Medulla oblongata (tissue), 1 donor: Measurements from ENCODE around the gene RIMS1.

Experiments used
- DNase-seq: peaks from one replicate; pipeline ENCODE4 v3.0.0-alpha.2; 2015; ENCODE audit errors: extremely low spot score

Gene RIMS1

GRCh38 chr6:72245565-72245964, 359.2 kb downstream of the RIMS1 start:
- no peak for DNase-seq

- DNase-seq = no peak
Measured at GRCh38 chr6:72246926-72247325, 360.6 kb downstream of the RIMS1 start.

GRCh38 chr6:72248621-72249020, 362.3 kb downstream of the RIMS1 start:
- no peak for DNase-seq

- DNase-seq = no peak
Measured at GRCh38 chr6:72250664-72251063, 364.3 kb downstream of the RIMS1 start.

- no peak for DNase-seq
Measured at GRCh38 chr6:72260489-72260888, 374.1 kb downstream of the RIMS1 start.

- DNase-seq = no peak
Measured at GRCh38 chr6:72261554-72261953, 375.2 kb downstream of the RIMS1 start.

GRCh38 chr6:72262254-72262653, 375.9 kb downstream of the RIMS1 start:
- DNase-seq = no peak

- DNase-seq = no peak
Measured at GRCh38 chr6:72267470-72267869, 381.1 kb downstream of the RIMS1 start.

- DNase-seq = no peak
Measured at GRCh38 chr6:72271531-72271930, 385.2 kb downstream of the RIMS1 start.

- DNase-seq = no peak
Measured at GRCh38 chr6:72272958-72273357, 386.6 kb downstream of the RIMS1 start.

GRCh38 chr6:72275888-72276287, 389.5 kb downstream of the RIMS1 start:
- no peak for DNase-seq

GRCh38 chr6:72282201-72282600, 395.9 kb downstream of the RIMS1 start:
- DNase-seq = no peak

- no peak for DNase-seq
Measured at GRCh38 chr6:72283571-72283970, 397.2 kb downstream of the RIMS1 start.

GRCh38 chr6:72286911-72287311, 400.6 kb downstream of the RIMS1 start:
- DNase-seq = no peak

GRCh38 chr6:72287801-72288200, 401.5 kb downstream of the RIMS1 start:
- no peak for DNase-seq

- DNase-seq = no peak
Measured at GRCh38 chr6:72288592-72288991, 402.2 kb downstream of the RIMS1 start.

GRCh38 chr6:72290620-72291019, 404.3 kb downstream of the RIMS1 start:
- DNase-seq = no peak

- DNase-seq = no peak
Measured at GRCh38 chr6:72296375-72296774, 410.0 kb downstream of the RIMS1 start.

- no peak for DNase-seq
Measured at GRCh38 chr6:72305971-72306370, 419.6 kb downstream of the RIMS1 start.

- no peak for DNase-seq
Measured at GRCh38 chr6:72316675-72317380, 430.5 kb downstream of the RIMS1 start.

- no peak for DNase-seq
Measured at GRCh38 chr6:72321788-72322187, 435.4 kb downstream of the RIMS1 start.

GRCh38 chr6:72322771-72323170, 436.4 kb downstream of the RIMS1 start:
- DNase-seq = no peak

GRCh38 chr6:72324591-72324990, 438.2 kb downstream of the RIMS1 start:
- DNase-seq = no peak

GRCh38 chr6:72328775-72329174, 442.4 kb downstream of the RIMS1 start:
- no peak for DNase-seq
